HG03159 (cell line): ENCODE results near the gene RAB31.

Experiments
- ATAC-seq: cut with Tn5 transposase; IDR thresholded peaks from one replicate; pipeline ENCODE4 v1.9.1; 2021; ENCODE audit warnings: mild to moderate bottlenecking, moderate library complexity; ENCODE audit not compliant: unreplicated experiment

Gene RAB31

DNA sequence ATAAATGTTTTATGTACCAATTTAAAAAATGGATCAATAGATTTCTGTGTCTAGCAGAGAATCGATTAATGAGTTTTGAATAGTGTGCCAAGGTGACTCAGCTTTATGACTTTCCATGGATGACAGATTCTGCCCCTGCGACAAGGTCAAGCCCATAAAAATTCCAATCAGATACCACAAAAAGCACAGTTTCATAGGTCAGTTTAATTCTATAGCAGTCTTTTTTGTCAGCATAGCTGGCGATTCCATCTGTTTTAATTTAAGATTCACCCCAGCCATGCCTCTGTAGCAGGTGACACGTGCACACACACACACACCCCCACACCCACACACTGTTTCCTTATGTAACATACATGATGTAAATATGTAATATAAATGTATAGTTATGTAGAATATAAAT lies 28.9 kb downstream of the RAB31 start:
- no peak for ATAC-seq

DNA sequence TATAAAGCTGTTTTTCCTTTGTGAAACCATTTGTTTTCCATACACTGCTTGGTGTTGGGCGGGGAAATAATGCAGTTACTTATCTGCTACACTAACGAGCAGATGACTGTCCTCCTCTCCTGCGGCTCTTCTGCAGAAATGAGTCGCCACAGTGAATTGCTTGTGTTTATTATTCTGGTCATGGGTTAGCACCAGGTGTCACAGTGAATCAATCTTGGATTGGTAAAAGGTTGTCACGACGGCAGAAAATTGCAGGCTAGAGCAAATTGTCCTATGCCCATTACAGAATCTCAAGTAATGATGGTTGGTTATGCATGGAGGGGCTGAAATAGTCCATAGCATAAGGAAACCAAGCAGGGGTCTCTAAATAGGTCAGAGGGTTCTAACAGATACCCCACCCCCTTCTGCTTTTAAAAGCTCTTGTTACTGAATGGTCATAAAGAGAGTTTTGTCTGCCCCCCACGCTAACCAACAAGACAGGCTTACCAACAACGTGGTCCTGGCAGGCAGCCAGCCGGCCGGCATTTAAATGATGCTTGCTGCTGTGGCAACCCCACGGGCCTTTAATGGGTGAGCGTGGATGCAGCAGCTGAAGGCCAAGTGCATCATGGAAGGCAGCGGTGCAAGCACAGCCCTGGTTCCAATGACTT lies 29.5 kb downstream of the RAB31 start:
- no peak for ATAC-seq

DNA sequence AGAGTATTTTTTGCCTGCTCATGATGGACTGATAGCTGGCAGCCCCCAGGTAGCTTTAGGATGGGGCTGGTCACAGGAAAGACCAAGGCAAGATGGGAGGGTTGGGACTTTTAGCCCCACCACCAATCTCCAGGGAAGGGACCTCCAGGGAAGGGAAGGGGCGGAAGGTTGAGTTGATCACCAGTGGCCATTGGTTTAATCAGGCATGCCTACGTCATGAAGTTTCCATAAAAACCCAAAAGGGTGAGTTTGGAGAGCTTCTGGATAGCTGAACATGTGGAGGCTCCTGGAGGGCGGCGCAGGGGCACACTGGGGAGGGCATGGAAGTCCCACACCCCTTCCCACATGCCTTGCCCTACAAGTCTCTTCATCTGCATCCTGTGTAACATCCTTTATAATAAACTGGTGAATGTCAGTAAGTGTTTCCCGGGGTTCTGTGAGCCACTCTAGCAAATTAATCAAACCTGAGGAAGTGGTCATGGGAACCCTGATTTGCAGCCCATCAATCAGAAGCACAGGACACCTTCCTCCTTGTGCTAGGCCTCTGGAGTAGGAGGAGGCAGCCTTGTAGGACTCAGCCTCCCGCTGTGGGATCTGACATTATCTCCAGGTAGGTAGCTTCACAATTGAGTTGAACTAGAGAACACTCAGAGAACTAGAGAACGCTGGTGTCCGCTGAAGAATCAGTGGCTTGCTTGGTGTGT lies 30.3 kb downstream of the RAB31 start:
- ATAC-seq: no peak

DNA sequence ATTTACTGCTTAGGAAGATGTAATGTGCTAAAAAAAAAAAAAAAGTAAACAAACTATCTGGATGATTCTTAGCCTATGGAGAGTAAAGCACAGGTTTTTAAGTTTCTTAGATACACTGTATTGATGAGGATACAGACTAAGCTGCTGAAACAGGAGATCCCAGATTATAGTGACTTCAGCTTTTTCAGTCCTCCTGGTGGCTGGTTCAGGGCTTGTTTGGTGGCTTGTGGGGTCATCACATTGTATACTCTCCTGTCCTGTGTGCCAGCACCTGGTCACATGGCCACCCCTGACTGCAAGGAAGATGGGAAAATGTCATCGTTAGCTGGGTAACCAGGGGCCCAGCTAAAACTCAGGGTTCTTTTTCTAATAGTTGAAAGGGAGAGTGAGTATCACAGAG lies 31.4 kb downstream of the RAB31 start:
- ATAC-seq: no peak

DNA sequence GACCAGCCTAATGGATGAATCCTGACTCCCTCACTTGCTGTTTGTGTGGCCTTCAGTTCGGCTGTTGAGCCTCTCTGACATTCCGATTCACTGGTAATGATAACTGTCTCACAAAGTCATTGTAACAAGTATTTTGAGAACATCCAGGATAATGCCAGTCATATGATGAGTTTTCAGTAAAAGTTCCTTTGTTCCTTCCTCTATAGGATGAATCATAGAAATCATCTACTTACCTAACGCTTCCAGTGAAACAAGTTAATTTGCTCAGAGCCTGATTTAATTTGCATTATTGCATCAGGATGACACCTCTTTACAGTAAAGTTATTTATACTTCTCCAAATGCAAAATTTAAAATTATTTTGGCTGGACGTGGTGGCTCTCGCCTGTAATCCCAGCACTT lies 32.0 kb downstream of the RAB31 start:
- no peak for ATAC-seq

DNA sequence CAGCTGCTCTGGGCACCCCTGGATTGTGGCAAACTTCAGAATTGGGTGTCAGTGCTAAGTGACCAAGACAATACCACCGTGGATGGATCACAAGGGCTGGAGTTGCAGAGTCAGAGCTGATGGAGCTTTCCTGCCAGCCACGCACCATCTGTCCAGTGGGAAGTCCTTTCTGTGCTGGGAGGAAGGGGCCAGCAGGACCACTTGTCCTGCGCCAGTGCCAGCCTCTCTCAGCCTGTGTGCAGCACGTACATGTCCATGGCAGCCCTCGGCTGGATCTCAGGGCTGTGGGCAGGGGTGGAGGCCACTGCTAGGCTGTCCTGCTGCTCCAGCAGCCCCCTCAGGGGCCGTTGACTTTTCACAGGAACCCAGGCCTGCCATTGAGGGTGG lies 33.3 kb downstream of the RAB31 start:
- no peak for ATAC-seq

DNA sequence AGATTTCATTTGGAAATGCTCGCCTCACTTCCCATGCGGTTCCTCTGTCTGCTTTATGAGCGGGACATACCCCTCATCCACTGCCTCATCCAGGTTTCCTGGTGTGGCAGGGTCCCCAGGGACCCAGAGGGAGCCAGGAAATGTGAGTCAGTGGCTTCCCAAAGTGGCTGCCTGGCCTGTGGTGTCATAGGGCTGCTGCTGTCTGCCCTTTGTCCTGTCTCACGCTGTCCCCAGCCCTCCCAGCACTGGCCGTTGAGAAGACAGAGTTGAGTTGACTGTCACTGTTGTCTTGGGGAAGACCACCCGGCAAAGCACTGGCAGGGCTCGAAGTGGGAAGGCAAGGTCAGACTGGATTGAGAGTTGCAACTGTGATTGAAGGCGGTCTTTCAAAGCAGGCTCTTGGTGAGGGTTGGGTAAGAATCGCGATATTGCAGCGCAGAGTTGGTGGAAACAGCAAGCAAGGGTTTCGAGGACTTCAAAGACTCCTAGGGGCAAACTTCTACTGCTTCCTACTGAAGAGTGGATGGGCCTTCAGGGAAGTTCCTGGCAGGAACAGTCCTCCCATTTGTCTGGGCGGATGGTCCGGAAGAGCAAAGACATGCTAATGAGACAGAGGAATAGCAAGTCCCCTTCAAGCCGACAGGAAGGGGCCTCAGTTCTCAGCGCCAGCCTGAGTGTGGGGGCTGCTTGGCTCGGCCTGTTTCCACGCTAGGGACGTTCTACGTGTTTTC lies 33.9 kb downstream of the RAB31 start:
- no peak for ATAC-seq

DNA sequence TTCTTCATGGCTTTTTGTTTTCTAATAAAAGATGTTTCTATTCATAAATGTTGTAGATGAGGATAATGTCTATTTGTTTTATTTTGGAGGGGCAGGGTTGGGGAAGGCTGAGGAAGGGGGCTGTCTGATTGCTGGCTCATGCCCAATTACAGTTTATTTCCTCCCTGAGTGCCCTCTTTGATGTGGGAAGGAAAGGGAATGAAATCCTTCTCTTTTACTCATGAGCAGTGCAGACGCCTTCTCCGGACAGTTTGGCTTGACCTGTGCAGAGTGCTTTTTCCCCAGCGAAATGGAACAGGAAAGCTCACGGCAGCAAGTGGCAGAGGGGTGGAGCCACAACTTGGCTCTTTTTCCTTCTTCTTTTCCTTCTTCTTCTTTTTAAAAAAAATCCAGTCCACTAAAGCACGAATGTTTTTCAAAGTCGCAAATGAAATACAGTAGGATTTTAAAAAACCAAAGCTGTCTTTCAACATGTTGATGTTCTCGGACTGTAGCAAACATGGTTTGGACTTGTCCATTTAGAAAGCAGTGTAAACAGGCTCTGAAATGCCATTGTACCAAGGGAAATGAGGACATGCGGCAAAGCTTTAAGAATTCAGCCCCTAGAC lies 34.5 kb downstream of the RAB31 start:
- no peak for ATAC-seq

DNA sequence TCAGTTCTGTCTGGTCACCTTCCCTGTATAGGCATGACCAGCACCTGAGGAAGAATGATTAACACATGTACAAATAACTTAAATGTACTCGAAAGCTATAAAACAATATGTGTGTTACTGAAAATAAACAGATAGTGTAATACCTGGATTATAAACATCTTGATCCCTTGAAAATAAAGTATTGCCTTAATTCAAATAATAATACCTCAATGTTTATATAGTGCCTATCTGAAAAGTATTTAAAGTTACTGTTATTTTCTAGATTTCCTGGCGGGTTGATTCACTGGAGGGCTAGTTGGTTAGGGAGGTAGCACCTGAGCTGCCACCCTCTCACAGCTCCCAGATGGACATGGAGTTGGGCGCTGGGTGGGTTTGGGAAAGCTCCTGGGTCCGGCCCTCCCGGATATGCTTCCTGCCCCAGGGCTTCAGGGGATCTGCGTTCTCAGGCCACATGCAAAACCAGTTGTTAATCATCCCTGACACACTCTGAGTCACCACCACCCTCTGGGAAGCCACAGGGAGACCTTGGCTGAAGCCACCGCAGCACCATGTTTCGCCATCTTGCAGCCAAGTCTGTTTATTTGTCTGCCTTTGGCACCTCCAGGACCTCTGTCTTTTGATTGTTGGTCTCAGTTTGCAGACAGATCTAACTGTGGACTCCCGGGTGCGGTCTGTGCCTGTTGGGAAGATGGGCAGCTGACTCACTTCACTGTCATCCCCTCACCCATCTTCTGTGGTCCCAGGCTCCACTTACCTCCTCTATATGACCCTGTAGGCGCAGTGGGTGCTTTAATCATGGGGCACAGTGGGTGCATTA lies 35.3 kb downstream of the RAB31 start:
- ATAC-seq: no peak

DNA sequence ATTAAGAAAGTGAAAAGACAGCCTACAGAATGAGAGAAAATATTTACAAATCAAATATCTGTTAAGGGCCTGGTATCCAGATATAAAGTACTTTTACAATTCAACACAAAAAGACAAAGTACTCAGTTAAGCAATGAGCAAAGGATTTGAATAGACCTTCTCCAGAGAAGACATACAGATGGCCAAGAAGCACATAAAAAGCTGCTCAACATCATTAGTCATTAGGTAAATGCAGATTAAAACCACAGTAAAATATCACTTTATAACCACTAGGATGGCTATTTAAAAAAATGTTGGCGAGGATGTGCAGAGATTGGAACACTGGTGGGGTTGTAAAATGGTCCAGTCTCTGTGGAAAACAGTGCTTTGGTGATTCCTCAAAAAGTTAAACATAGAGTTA lies 38.9 kb downstream of the RAB31 start:
- no peak for ATAC-seq

DNA sequence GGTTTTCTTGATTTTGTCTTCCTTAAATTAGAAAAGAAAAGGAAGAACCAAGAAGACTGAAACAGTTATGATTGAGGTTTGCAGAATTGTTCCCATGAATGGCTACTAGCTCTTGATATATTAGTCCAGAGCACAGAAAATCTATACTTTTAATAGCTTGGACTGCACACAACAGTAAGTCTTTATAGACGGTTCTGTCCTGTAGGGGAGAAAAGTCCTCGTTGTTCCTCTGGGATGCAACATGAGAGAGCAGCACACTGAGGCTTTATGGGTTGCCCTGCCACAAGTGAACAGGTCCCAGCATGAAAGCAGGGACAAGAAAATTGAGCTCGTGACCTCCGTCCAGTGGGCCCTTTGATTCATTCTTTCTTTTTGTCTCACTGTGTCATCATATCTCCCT lies 41.5 kb downstream of the RAB31 start:
- ATAC-seq: no peak

DNA sequence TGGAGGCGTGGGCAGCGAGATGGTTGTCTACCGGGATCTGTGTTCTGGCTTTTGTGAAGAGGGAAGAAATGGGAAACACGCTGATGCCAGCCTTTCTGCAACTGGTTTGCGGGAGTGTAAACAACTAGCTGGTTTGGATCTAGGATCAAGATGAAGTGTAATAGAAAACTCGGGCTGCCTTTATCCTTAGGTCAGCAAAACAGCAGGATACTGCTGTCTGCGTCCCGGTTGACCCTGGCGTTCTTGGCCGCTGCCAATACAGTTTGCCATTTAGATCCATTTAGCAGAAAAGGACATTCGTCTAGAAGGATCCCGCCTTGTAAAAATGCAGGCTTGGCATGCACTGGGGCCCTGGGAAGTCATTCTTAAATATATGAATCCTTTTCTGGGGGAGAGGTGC lies 42.0 kb downstream of the RAB31 start:
- no peak for ATAC-seq

DNA sequence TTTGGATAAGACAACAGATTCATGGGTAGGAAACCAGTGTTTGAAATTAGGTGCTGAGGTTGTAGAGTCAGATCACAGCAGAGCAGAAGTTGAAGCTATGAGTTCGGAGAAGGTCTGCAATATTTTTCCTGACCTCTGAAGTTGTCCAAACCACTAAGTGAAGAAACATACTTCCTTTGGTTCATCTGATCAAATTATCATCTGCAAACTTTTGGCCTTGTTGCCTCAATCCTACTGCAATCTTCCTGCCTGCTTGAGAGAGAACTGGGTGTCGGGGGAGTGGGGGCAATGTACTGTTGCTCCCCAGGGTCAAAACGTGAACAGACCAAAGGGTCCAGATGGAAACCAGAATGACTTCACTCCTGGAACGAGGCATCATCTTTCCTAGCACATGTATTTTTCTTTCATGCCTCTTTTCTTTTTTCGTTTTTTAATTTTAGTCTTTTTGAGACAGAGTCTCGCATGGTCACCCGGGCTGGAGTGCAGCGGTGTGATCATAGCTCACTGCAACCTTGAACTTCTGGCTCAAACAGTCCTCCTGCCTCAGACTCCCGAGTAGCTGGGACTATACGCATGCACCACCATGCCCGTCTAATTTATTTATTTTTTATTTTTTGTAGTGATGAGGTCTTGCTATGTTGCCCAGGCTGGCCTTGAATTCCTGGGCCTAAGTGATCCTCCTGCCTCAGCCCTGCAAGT lies 42.7 kb downstream of the RAB31 start:
- ATAC-seq: no peak

DNA sequence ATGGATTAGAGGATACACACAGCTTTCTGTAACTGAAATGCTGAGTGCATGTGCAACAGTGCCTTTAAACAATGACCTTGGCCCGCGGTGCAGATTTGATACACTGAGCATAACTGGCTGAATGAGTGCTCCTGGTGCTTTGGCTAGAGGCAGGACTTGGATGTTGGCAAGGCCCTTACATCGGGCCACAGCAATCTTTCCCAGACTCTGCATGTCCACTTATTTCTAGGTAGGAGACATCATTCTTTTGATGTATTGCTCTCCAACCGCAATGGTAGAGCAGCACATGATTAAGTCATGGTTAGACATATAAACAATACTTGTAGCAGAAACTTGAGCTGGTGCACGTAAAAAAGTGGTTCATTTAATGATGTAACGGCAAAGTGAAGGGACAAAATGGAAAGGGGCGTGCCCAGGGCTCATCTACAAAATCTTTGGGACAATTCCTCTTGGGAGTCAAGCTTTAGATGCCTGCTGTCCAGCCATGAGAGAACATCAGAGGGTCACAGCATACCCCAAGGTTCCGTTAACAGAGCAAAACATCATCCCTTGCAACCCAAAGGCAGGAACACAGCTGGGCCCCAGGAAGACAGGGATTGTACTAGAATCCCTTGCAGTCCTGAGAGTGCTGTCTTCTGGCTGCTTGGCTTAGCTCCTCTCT lies 43.4 kb downstream of the RAB31 start:
- no peak for ATAC-seq

DNA sequence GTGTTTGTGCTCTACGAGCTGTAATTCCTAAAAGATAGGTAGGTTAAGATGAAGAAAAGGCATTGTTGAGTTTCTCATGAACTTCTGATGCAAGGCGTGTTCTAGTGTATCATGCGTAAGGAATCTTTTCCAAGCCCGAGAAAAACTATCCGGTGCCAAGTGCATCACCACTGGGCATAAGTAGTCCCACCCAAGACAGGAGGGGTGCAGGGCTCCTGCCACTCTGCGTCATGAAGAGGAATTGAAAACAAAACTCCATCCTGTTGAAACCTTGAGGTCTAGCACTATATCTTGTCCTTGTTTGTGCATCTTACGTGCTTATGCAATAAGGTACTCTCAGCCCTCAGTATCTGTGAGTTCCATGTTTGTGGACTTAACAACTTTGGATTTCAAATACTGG lies 45.7 kb downstream of the RAB31 start:
- no peak for ATAC-seq

DNA sequence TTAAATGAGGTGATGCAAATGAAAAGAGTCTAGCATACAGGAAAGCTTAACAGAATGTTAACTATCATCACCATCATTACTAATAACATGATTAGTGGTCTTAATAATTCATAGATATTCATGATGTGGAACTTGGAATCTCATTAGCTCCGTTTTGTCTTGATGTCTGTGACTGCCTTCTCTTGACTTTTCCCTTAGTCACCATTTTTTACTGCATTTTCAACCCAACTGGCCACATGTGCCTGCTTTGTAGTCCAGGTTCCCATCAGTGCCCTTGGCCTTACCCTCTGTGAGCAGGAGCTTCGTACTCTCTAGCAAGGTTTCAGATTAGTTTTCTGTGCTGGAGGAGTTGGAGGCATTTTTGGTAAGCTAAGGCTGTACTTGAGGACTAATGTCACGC lies 47.0 kb downstream of the RAB31 start:
- ATAC-seq: no peak

DNA sequence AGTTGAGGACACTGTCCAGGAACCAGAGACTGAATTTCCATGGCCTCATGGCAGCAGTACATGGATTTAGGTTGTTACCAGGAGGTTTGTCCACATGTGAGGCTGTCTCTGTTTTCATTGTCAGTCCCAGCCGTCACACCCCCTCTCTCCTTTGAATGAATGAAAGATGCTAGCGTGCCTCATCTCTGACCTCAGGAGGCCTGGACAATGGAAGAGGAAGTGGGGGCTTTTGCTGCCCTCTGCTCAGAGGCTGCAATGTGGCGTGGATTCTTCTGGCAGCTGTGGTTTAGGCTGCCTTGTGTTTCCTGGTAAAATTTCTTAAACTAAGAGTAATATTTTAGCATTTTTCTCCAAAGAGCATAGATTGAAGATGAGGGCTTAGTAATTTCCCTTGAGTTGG lies 47.5 kb downstream of the RAB31 start:
- no peak for ATAC-seq

DNA sequence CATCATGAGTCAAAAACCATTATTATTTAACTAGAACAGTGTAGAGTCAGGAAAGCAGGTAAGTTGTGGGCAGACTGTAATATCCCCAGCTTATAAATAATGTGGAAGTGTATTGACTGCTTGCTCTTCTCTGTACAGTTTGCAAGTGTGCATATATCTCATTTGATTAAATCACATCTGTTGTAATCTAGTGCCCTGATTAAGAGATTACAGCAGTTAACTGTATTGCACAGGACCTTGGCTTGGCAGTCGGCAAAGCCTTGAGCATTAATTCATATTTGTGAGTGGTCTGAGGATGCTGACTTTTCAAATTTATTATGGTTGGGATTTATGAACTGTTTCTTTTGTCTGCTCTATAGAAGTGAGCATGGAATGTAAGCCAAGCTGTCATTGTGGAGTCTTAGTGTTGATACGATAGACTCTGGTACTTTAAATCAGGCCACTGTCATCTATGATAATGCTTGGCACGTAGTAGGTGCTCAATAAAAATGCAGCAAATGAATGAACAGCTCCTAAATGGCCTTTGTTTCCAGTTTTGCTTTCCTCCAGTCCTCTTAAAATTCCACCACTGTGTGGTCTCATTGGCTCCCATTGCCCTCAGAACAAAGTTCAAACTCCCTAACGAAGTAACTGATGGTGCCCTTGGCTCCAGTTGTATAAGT lies 48.3 kb downstream of the RAB31 start:
- no peak for ATAC-seq

DNA sequence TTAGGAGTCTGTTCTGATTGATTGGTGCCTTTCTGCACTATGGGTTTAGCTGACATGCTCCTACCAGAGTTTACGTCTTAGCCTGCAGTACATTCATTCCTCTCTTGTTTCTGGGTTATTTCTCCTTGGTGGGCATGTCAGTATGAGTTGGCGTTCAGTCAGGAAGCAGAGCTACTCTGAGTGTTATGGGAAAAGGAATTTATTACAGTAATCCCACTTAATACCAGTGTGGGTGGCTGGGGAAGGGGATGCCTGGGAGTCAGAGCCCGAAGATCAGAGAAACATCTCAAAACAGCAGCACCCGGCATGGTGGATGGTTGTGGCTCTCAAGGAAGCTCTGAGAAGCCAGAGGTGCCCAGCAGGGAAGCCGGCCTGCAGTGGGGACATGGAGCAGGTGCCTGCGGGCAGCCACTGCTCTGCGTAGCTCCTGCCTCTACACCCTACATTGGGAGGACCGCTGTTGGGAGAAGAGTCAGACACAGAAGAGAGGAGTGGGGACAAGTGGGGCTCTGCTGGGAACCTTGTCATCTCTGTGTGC lies 48.9 kb downstream of the RAB31 start:
- no peak for ATAC-seq
